ENCODE data around the gene CNTRL.

CNTRL gene

GRCh38 chr9:121171236-121171635 lies 96.5 kb downstream of the CNTRL start:
- TF ChIP-seq CEBPB (IDR thresholded peaks at IDR 0.05) = no peak
- TF ChIP-seq USF1 (IDR thresholded peaks at IDR 0.05) = no peak
- no peak for TF ChIP-seq FOXM1 (IDR thresholded peaks at IDR 0.05; ENCODE audit: borderline replicate concordance, low read depth)
- TF ChIP-seq ZBTB7A (IDR thresholded peaks at IDR 0.05; ENCODE audit: low read depth) = no peak
- TF ChIP-seq RAD21 (IDR thresholded peaks at IDR 0.05; ENCODE audit: low read depth) = no peak
- TF ChIP-seq EP300 (IDR thresholded peaks at IDR 0.05; ENCODE audit: borderline replicate concordance) = no peak
- TF ChIP-seq TAF1 (IDR thresholded peaks at IDR 0.05; ENCODE audit: low read depth) = no peak
- no peak for TF ChIP-seq TEAD4 (IDR thresholded peaks at IDR 0.05)
- TF ChIP-seq NFIC (IDR thresholded peaks at IDR 0.05) = no peak
- TF ChIP-seq MAX (IDR thresholded peaks at IDR 0.05) = no peak
- TF ChIP-seq REST (IDR thresholded peaks at IDR 0.05; ENCODE audit: low read depth) = no peak
- TF ChIP-seq EGR1 (IDR thresholded peaks at IDR 0.05) = no peak
- no peak for TF ChIP-seq YY1 (IDR thresholded peaks at IDR 0.05; ENCODE audit: low read depth)
- TF ChIP-seq TCF12 (IDR thresholded peaks at IDR 0.05; ENCODE audit: low read depth) = no peak
- no peak for TF ChIP-seq CREB1 (IDR thresholded peaks at IDR 0.05; ENCODE audit: low read depth)

- TF ChIP-seq ZBTB7A (IDR thresholded peaks at IDR 0.05; ENCODE audit: low read depth) = no peak
- TF ChIP-seq CREB1 (IDR thresholded peaks at IDR 0.05; ENCODE audit: low read depth) = no peak
- TF ChIP-seq RAD21 (IDR thresholded peaks at IDR 0.05; ENCODE audit: low read depth) = no peak
- TF ChIP-seq YY1 (IDR thresholded peaks at IDR 0.05; ENCODE audit: low read depth) = no peak
- no peak for TF ChIP-seq MAX (IDR thresholded peaks at IDR 0.05)
- TF ChIP-seq EP300 (IDR thresholded peaks at IDR 0.05; ENCODE audit: borderline replicate concordance) = no peak
- no peak for TF ChIP-seq CEBPB (IDR thresholded peaks at IDR 0.05)
- TF ChIP-seq USF1 (IDR thresholded peaks at IDR 0.05) = no peak
- no peak for TF ChIP-seq TCF12 (IDR thresholded peaks at IDR 0.05; ENCODE audit: low read depth)
- no peak for TF ChIP-seq EGR1 (IDR thresholded peaks at IDR 0.05)
- no peak for TF ChIP-seq FOXM1 (IDR thresholded peaks at IDR 0.05; ENCODE audit: borderline replicate concordance, low read depth)
Observed at GRCh38 chr9:121172726-121173487, 98.2 kb downstream of the CNTRL start.

GRCh38 chr9:121173501-121173900 lies 98.7 kb downstream of the CNTRL start:
- no peak for TF ChIP-seq CREB1 (IDR thresholded peaks at IDR 0.05; ENCODE audit: low read depth)
- TF ChIP-seq REST (IDR thresholded peaks at IDR 0.05; ENCODE audit: low read depth) = no peak
- TF ChIP-seq EGR1 (IDR thresholded peaks at IDR 0.05) = no peak
- TF ChIP-seq ZBTB7A (IDR thresholded peaks at IDR 0.05; ENCODE audit: low read depth) = no peak
- no peak for TF ChIP-seq YY1 (IDR thresholded peaks at IDR 0.05; ENCODE audit: low read depth)
- TF ChIP-seq NFIC (IDR thresholded peaks at IDR 0.05) = no peak

GRCh38 chr9:121178676-121179372 lies 104.1 kb downstream of the CNTRL start:
- TF ChIP-seq RAD21 (IDR thresholded peaks at IDR 0.05; ENCODE audit: low read depth) (no peak), FOXM1 (IDR thresholded peaks at IDR 0.05; ENCODE audit: borderline replicate concordance, low read depth) (no peak), CREB1 (IDR thresholded peaks at IDR 0.05; ENCODE audit: low read depth) (no peak), REST (IDR thresholded peaks at IDR 0.05; ENCODE audit: low read depth) (no peak), TAF1 (IDR thresholded peaks at IDR 0.05; ENCODE audit: low read depth) (no peak), NFIC (IDR thresholded peaks at IDR 0.05) (no peak), MAX (IDR thresholded peaks at IDR 0.05) (no peak), USF1 (IDR thresholded peaks at IDR 0.05) (no peak), EP300 (IDR thresholded peaks at IDR 0.05; ENCODE audit: borderline replicate concordance) (no peak), CEBPB (IDR thresholded peaks at IDR 0.05) (no peak), EGR1 (IDR thresholded peaks at IDR 0.05) (no peak)

Measured in Ishikawa (cell line).